HepG2 (cell line): ENCODE results near the gene CCDC82. TPM values are rescaled to one million over a fixed set of nuclear protein-coding genes. Genes with fewer than 3 reads are reported as not detected.

Experiments used
- ATAC-seq: fragments of 200-7000 bp; cut with Tn5 transposase; 3 replicates; pipeline ENCODE4 v1.9.1; 2020; ENCODE audit warnings: mild to moderate bottlenecking, moderate library complexity
- BruUV-seq: library from RNA; stranded (reverse); fragments of 400-500 nt; replicated peaks from 2 replicates; lab custom pipeline; 2021; lab: Mats Ljungman, UMichigan
- CTCF ChIA-PET: fragments of 300-600 bp; formaldehyde crosslinking; extraction: SDS; loops from one replicate; lab custom pipeline; 2021; ENCODE audit warnings: low total read pairs, inconsistent platforms, low intra/inter-chr PET ratio; lab: Yijun Ruan, JAX
- POLR2A ChIA-PET: fragments of 350-600 bp; sonication (Branson Sonifier 250); formaldehyde crosslinking; loops from one replicate; lab custom pipeline; 2020; ENCODE audit warnings: antibody characterized with exemption, inconsistent platforms; lab: Yijun Ruan, JAX
- DNase-seq: peaks from one replicate; pipeline ENCODE4 v3.0.0-alpha.2; 2015; ENCODE audit warnings: low spot score
- FAIRE-seq: peaks from 3 replicates; lab custom pipeline; 2011; peaks lifted over from hg19 to GRCh38; lab: Jason Lieb, UNC
- H2AFZ ChIP-seq: one replicate; pipeline ENCODE4 v1.6.1; 2011; ENCODE audit warnings: low read length, inconsistent platforms
- H3K27ac ChIP-seq: fragments of 300-600 bp; 3 replicates; pipeline ENCODE4 v1.8.0; 2011; ENCODE audit warnings: mixed run types, mild to moderate bottlenecking, mixed read lengths, low read length, inconsistent platforms; ENCODE audit not compliant: insufficient read depth; ENCODE audit errors: extremely low read length
- H3K27me3 ChIP-seq, 2 experiments: fragments of 200-600 bp in 1 of 2; 2 replicates in 1 of 2; 3 replicates in 1 of 2; pipeline versions ENCODE4 v1.6.0 to v1.8.0; 2011; ENCODE audit warnings: low read length in 2 of 2, mild to moderate bottlenecking in 2 of 2, moderate library complexity in 2 of 2, inconsistent platforms in 1 of 2; ENCODE audit not compliant: insufficient read depth in 2 of 2, control insufficient read depth in 1 of 2
- H3K36me3 ChIP-seq, 2 experiments: fragments of 200-600 bp in 1 of 2; replicated peaks in 1 of 2; 2 replicates in 1 of 2; 3 replicates in 1 of 2; pipeline versions ENCODE4 v1.5.1 to v1.8.0; 2011; ENCODE audit warnings: low read length in 2 of 2, inconsistent platforms in 1 of 2; ENCODE audit not compliant: insufficient read depth in 2 of 2, control insufficient read depth in 1 of 2
- H3K4me1 ChIP-seq: 2 replicates; pipeline ENCODE4 v1.5.1; 2012; ENCODE audit warnings: low read length, inconsistent platforms; ENCODE audit not compliant: insufficient read depth
- H3K4me2 ChIP-seq: 2 replicates; pipeline ENCODE4 v1.6.0; 2011; ENCODE audit warnings: low read depth, low read length, inconsistent platforms
- H3K4me3 ChIP-seq, 3 experiments: fragments of 200-600 bp in 1 of 3; sonication (generic), shearing (Covaris generic) in 1 of 3; replicated peaks in 1 of 3; 2 replicates each; pipeline ENCODE4 v1.5.1; 2011 to 2016; ENCODE audit warnings: low read length in 3 of 3, inconsistent platforms in 2 of 3, low read depth in 2 of 3, mild to moderate bottlenecking in 2 of 3, control low read depth in 1 of 3, mixed read lengths in 1 of 3; ENCODE audit not compliant: insufficient read depth in 1 of 3
- H3K79me2 ChIP-seq: one replicate; pipeline ENCODE4 v1.6.1; 2011; ENCODE audit warnings: low read length, inconsistent platforms; ENCODE audit not compliant: insufficient read depth
- H3K9ac ChIP-seq: 2 replicates; pipeline ENCODE4 v1.6.0; 2011; ENCODE audit warnings: mild to moderate bottlenecking, low read depth, low read length, inconsistent platforms; ENCODE audit not compliant: insufficient read depth
- H3K9me3 ChIP-seq: 2 replicates; pipeline ENCODE4 v1.5.1; 2012; ENCODE audit warnings: mild to moderate bottlenecking, low read length
- H4K20me1 ChIP-seq: 2 replicates; pipeline ENCODE4 v1.6.0; 2011; ENCODE audit warnings: inconsistent platforms, mild to moderate bottlenecking, low read length, moderate library complexity; ENCODE audit not compliant: insufficient read depth
- ATF3 ChIP-seq: sonication (generic); formaldehyde crosslinking; IDR thresholded peaks from 2 replicates; pipeline ENCODE4 v1.4.0; 2020; ENCODE audit warnings: missing genetic modification reagents
- CEBPB ChIP-seq: IDR thresholded peaks from 2 replicates; pipeline ENCODE4 v1.6.1; 2011; ENCODE audit warnings: low read depth, low read length, improper control_type of control experiment, borderline replicate concordance
- FOXC1 ChIP-seq: sonication (generic); formaldehyde crosslinking; IDR thresholded peaks from 2 replicates; pipeline ENCODE4 v1.8.0; 2022; ENCODE audit warnings: mild to moderate bottlenecking, missing genetic modification reagents, borderline replicate concordance
- LCORL ChIP-seq, 2 experiments: fragments of 450-650 bp in 1 of 2; sonication (generic) in 1 of 2; formaldehyde crosslinking in 1 of 2; IDR thresholded peaks; 2 replicates each; pipeline versions ENCODE4 v1.5.0 to v1.6.1; 2017 to 2020; ENCODE audit warnings: antibody characterized with exemption in 1 of 2, missing genetic modification reagents in 1 of 2
- MEIS1 ChIP-seq: sonication (generic); formaldehyde crosslinking; IDR thresholded peaks from 2 replicates; pipeline ENCODE4 v1.9.0; 2021; ENCODE audit warnings: mild to moderate bottlenecking, missing genetic modification reagents, moderate library complexity, borderline replicate concordance
- PITX1 ChIP-seq: sonication (generic); formaldehyde crosslinking; IDR thresholded peaks from 2 replicates; pipeline ENCODE4 v1.5.1; 2020; ENCODE audit warnings: mild to moderate bottlenecking, missing genetic modification reagents
- RBFOX2 ChIP-seq: fragments of 200-400 bp; formaldehyde crosslinking; IDR thresholded peaks from 2 replicates; pipeline ENCODE4 v1.6.1; 2017; ENCODE audit warnings: low read depth, mild to moderate bottlenecking, low read length
- SMAD9 ChIP-seq: sonication (generic); formaldehyde crosslinking; IDR thresholded peaks from 2 replicates; pipeline ENCODE4 v1.5.1; 2020; ENCODE audit warnings: mild to moderate bottlenecking, missing genetic modification reagents
- TBX2 ChIP-seq: sonication (generic); formaldehyde crosslinking; IDR thresholded peaks from 2 replicates; pipeline ENCODE4 v1.5.0; 2020; ENCODE audit warnings: missing genetic modification reagents, mild to moderate bottlenecking, borderline replicate concordance
- ZC3H13 ChIP-seq: sonication (generic); formaldehyde crosslinking; IDR thresholded peaks from 2 replicates; pipeline ENCODE4 v1.8.1; 2023; ENCODE audit warnings: mild to moderate bottlenecking, missing genetic modification reagents, moderate library complexity
- ZFP36L1 ChIP-seq: sonication (generic); formaldehyde crosslinking; IDR thresholded peaks from 2 replicates; pipeline ENCODE4 v1.8.0; 2022; ENCODE audit warnings: mild to moderate bottlenecking, missing genetic modification reagents, moderate library complexity
- ZFP82 ChIP-seq: sonication (generic); formaldehyde crosslinking; IDR thresholded peaks from 2 replicates; pipeline ENCODE4 v1.5.1; 2020; ENCODE audit warnings: mild to moderate bottlenecking, missing genetic modification reagents, borderline replicate concordance
- ZMYM3 ChIP-seq: sonication (generic); formaldehyde crosslinking; IDR thresholded peaks from 2 replicates; pipeline ENCODE4 v1.5.1; 2020; ENCODE audit warnings: mild to moderate bottlenecking, missing genetic modification reagents
- ZNF263 ChIP-seq: sonication (generic); formaldehyde crosslinking; IDR thresholded peaks from 2 replicates; pipeline ENCODE4 v1.4.0; 2020; ENCODE audit warnings: missing genetic modification reagents
- ZNF337 ChIP-seq: sonication (generic); formaldehyde crosslinking; IDR thresholded peaks from 2 replicates; pipeline ENCODE4 v1.5.1; 2020; ENCODE audit warnings: missing genetic modification reagents, low read depth, mild to moderate bottlenecking, borderline replicate concordance
- ZNF44 ChIP-seq: sonication (generic); formaldehyde crosslinking; IDR thresholded peaks from 2 replicates; pipeline ENCODE4 v1.5.1; 2020; ENCODE audit warnings: mild to moderate bottlenecking, missing genetic modification reagents
- ZNF501 ChIP-seq: sonication (generic); formaldehyde crosslinking; IDR thresholded peaks from 2 replicates; pipeline ENCODE4 v1.5.1; 2020; ENCODE audit warnings: mild to moderate bottlenecking, moderate library complexity, missing genetic modification reagents
- ZNF761 ChIP-seq: sonication (generic); formaldehyde crosslinking; conservative IDR thresholded peaks from 2 replicates; pipeline ENCODE4 v1.4.0; 2020; ENCODE audit warnings: mild to moderate bottlenecking, missing genetic modification reagents
- ZSCAN22 ChIP-seq: sonication (generic); formaldehyde crosslinking; IDR thresholded peaks from 2 replicates; pipeline ENCODE4 v1.4.0; 2020; ENCODE audit warnings: mild to moderate bottlenecking, missing genetic modification reagents
- WGBS: methylation state at CpG from one replicate; pipeline ENCODE4 v1.1.6; 2017; ENCODE audit warnings: low lambda C conversion rate; 5-methylcytosine and 5-hydroxymethylcytosine counted together
- in situ Hi-C: cut with HindIII; loops from 2 replicates; pipeline ENCODE4 v1.10.0; 2017; ENCODE audit warnings: low pct_unique_long_range_greater_than_20kb; ENCODE audit not compliant: extremely low pct_ligation_motif_present
- intact Hi-C: fragments of 100-400 bp; cut with micrococcal nuclease; formaldehyde crosslinking; loops from one replicate; pipeline ENCODE4 v1.10.0; 2022; ENCODE audit not compliant: unreplicated experiment
- polyA plus RNA-seq, 8 experiments: library from polyadenylated mRNA; depleted of rRNA in 3 of 8; stranded (reverse) in 7 of 8; unstranded in 1 of 8; fragments of >200 nt; fragmentation: Illumina TruSeq in 4 of 8; extraction: Trizol in 4 of 8; gene quantifications; 2 replicates each; pipeline versions ENCODE4 v1.2.1 to v1.2.3, GENCODE V29; 2011 to 2016; ENCODE audit warnings: low read depth in 4 of 8, missing spikeins in 1 of 8, mixed read lengths in 1 of 8; ENCODE audit not compliant: insufficient read depth in 1 of 8
- total RNA-seq, 5 experiments: library from RNA; depleted of rRNA; stranded (reverse); fragments of >200 nt; fragmentation: Illumina TruSeq; extraction: Trizol; gene quantifications; 2 replicates each; pipeline ENCODE4 v1.2.3, GENCODE V29; 2016; ENCODE audit warnings: low read depth in 1 of 5

The CCDC82 gene
- total and polyA plus RNA-seq, 2 of the 13 experiments (the other 11 are each of a cell fraction or from before 2014, with no cell fraction given) = 19.7 to 25.7 TPM

DNA sequence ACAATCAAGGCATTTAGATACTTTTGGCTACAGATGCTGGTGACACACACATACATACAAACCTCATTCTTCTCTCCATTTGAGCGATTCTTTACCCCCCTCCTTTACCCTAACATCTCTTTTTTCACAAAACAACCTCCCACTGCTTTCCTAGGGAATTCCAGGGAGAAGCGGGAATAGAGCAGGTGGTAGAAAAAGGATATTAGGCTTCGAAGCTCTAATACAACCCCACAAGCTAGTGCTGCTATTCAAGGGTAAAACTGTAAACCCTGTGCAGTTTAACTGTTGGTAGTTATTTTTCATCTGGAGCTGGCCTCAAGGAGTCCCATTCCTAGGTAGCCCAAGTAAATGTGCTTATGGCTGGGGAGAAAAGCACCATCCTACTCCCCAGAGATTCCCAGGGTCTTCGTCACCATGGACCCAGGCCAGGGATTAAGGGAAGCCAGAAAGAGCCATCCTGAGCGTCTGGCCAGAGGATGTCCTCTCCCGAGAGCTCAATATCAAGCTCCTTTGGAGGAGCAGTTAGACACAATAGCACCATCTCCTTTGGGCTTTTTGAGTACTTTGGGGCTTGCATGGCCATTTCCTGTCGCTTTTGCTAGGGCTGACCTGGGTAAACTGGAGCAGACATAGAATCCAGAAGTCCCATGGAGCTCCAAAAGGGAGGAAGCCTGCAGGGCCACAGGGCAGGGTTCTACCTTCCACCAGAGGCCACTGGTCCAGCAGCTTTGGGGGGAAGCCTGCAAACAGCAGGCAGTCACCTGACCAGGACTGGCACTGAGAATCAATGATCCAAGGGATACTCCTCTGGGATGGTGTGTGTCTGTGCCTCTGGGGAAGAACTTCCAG is 49.8 kb downstream of the CCDC82 start (continued):
- no peak for TF ChIP-seq ZNF263 (CRISPR knock-in tag)
- TF ChIP-seq ZC3H13 = 0 out of 2 replicates have a peak, but pooled peaks have one; percentile 24
- peak; percentile 71; the same call in 1 of the 2 replicates for TF ChIP-seq SMAD9
- TF ChIP-seq CEBPB = no peak
- 0 out of 2 replicates have a peak, but pooled peaks have one; percentile 6 for TF ChIP-seq ZNF44 (CRISPR knock-in tag)

DNA sequence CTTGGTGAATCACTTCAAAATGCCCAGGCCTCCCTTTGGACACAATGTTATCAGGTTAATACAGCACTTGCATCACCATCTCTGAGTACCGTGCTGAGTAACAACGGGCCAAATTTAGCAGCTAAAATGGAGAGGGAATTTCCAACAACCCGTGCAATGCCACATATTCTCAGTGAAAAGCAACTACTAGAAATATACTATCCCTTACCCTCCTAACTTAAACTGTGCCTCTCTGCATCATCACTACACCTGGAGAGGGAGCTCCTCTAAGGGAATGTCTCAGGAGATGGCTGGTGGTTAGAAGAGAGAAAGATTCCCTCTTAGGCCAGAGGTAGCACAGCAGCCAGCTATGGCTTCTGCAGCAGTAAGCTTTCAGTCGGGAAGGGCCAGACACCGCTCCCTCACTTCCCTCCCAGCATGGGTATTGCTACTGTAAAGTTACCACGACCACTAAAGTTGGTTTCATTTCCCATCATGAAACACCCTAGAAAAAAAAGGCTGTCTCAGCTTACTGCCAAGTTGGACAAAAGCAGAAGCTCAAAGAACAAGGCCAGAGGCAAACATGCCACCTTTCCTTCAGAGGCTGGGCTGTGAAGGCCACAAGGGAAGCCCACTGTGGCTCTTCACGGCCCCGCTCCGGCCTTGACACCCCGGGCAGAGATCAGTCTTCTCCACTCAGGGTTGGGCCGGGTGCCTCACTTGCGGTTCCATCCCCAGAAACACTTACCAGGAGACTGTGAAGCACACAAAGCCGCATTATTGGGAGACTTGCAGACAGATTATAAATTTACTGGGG is 50.6 kb downstream of the CCDC82 start:
- peak overlapping the region; percentile 80 for H3K27ac ChIP-seq
- 4% methylated on average over 11 of the region's 13 CpGs for WGBS
- peak overlapping the region; percentile 89 for H3K9ac ChIP-seq
- ChIA-PET CTCF (no interaction called here), POLR2A (interaction anchor here (0.8 to 1.3 kb wide), 3 partner anchors 27 to 325 kb away, joined by 3 to 5 read pairs (median 5); partner anchors contain the start of genes CCDC82 and JRKL)
- ATAC-seq (peak; percentile 37), FAIRE-seq (peak; percentile 30), DNase-seq (peak; percentile 25)
- H2AFZ ChIP-seq = no peak overlapping the region
- H3K36me3 ChIP-seq = peaks cover 0 to 10% of the 10 kb centered on the region in 2 experiments; a peak in 3 of 5 replicates
- no peaks in the 10 kb centered on the region for H3K9me3 ChIP-seq
- peaks cover 83% of the 10 kb centered on the region for H3K4me1 ChIP-seq
- BruUV-seq = no TSS peak
- H3K27me3 ChIP-seq = no peaks in the 10 kb centered on the region; a peak in 1 of 5 replicates
- H3K79me2 ChIP-seq = peaks cover 88% of the 10 kb centered on the region
- peak overlapping the region; percentile 59 to 84 (median 77) for H3K4me3 ChIP-seq
- intact Hi-C loops = no loop called here
- H3K4me2 ChIP-seq = peak overlapping the region; percentile 94
- no peaks in the 10 kb centered on the region for H4K20me1 ChIP-seq
- in situ Hi-C loops = no loop called here
- TF ChIP-seq RBFOX2 (0 out of 2 replicates have a peak, but pooled peaks have one; percentile 5), FOXC1 (peak; percentile 49; the same call in 1 of the 2 replicates), ZNF501 (CRISPR knock-in tag) (no peak), ZMYM3 (CRISPR knock-in tag) (0 out of 2 replicates have a peak, but pooled peaks have one; percentile 47), TBX2 (peak; percentile 57; the same call in 1 of the 2 replicates), ATF3 (CRISPR knock-in tag) (peak; percentile 55; the same call in 1 of the 2 replicates), PITX1 (CRISPR knock-in tag) (0 out of 2 replicates have a peak, but pooled peaks have one; percentile 19), ZNF337 (CRISPR knock-in tag) (peak; percentile 78; the same call in 1 of the 2 replicates), MEIS1 (CRISPR knock-in tag) (peak; percentile 59; the same call in 1 of the 2 replicates), ZFP36L1 (CRISPR knock-in tag) (no peak), LCORL (IDR thresholded peaks at IDR 0.05) (no peak), LCORL (CRISPR knock-in tag; IDR thresholded peaks at IDR 0.05) (0 out of 2 replicates have a peak, but pooled peaks have one; percentile 15), ZSCAN22 (peak; percentile 33; the same call in 1 of the 2 replicates), ZFP82 (CRISPR knock-in tag) (no peak), ZNF761 (CRISPR knock-in tag) (peak; percentile 64; the same call in 1 of the 2 replicates)
